HG03103 (cell line): ENCODE measurements around the gene CYS1.
A peak's percentile ranks its signal among the peaks of the same experiment; 100 is the strongest.
"Not testable (repeated sequence)": the region's sequence is repeated elsewhere in the genome, so short reads cannot be mapped to it uniquely, and the experiment has no call there.

Source experiments
- ATAC-seq: cut with Tn5 transposase; IDR thresholded peaks from one replicate; pipeline ENCODE4 v1.9.1; 2021; ENCODE audit warnings: low read depth; ENCODE audit not compliant: unreplicated experiment

CYS1 gene, protein sequence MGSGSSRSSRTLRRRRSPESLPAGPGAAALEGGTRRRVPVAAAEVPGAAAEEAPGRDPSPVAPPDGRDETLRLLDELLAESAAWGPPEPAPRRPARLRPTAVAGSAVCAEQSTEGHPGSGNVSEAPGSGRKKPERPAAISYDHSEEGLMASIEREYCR

DNA sequence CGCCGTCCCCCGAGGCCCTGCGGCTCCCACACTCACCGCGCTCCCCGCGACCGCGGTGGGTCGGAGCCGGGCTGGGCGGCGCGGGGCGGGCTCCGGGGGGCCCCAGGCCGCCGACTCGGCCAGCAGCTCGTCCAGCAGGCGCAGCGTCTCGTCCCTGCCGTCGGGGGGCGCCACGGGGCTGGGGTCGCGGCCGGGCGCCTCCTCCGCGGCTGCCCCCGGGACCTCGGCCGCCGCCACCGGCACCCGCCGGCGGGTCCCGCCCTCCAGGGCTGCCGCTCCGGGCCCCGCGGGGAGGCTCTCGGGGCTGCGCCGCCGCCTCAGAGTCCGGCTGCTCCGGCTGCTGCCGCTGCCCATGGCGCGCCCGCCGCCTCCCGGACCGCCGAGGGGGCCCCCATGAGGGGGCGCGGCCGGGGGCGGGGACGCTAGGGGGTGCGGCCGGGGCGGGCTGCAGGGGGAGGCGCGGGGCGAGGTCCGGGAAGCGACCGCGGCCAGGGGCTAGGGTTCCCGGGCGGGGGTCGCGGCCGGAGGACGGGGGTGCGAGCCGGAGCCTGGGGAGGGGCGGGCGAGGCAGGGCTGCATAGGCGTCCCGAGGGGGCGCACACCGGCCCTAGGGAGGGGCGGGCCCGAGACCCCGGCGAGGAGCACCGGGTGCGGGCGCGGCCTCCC, at the start of gene CYS1:
Gene CYS1 (minus strand): TSS at position 542 of the 666 bp plus-strand sequence. CDS start 188 bp downstream, at position 354.
- ATAC-seq, result no peak

DNA sequence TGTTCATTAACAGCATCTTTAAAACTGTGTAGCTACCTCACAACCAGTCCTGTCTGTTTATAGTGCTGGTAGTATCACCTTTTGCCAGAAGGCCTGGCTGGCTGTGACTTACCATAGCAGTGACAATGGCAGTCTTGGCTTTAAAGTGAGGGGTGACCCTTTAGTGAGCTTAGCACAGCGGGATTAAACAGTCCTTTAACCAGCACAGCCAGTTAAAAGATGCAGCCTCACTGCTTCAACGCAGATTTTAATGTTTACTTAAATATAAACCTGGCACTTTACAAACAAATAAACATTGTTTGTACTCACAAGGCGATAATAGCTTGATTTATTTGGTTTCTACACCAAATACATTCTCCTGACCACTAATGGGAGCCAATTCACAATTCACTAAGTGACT, 49.3 kb upstream of the CYS1 start:
- ATAC-seq, result no peak

DNA sequence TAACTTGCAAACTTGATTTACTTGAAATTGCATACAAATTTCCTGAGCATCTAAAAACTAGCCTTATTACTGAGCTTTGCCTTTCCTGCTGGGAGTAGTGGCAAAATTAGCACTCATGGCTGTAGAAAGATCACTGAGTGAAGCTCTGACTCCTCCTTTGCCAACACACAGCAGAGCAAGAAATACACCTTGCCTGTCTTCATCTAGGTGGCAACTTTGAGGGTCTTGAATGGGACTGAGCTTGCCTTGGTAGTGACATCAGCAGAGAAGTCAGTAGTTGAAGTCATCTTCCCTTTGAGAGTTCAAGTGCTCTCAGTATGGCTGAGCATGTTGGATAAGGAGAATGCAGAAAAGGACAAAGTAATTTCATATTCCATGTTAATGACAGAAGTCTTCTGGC, 48.2 kb upstream of the CYS1 start:
- ATAC-seq, result no peak

DNA sequence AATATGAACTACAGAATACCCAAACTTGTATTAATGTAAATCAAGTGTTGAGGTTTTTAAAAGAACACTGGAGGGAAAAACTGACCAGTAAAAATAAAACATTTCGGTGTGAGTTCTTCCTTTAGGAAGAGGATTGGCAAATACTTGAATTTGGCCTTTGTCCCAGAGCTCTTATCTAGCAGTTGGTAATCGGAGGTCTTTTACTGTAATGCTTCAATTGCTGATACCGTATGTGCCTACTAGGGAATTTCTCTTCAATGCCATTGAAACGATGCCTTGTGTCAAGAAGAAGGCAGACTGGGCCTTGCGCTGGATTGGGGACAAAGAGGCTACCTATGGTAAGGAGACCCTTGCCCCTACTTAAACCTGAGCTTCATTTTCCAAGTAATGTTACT, 46.4 kb upstream of the CYS1 start:
- no peak for ATAC-seq

DNA sequence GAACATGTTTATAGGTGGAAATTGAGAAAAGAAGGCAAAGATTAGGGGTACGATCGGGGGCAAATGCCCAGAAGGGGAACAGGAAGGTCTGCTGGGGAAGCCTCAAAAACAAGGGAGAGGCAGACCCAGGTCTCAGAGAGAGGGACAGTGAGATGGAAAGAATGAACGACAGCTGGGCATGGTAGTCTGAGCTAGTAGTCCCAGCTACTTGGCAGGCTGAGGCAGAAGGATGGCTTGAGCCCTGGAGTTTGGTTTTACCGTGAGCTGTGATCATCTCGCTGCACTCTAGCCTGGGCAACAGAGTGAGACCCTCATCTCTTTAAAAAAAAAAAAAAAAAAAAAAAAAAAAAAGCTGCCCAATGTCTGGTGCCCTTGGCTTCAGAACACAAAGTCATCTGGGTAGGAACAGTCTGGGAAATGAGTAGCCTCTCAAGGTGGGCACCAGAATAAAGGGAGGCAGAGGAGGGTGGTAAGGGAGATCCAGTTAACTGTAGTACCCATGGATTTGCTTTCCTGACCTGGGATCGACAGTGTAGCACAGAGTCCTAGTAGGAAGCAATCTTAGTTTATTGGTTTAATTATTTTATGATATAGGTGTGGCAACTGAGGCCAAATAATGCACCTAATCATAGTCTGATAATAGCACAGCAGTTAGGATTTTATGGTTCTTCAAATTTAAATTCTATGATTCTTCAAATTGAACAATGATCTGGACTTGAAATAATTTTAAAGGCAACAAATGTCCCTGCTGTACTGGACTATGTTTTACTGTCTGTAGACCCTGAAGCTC, 45.8 kb upstream of the CYS1 start:
- no peak for ATAC-seq

DNA sequence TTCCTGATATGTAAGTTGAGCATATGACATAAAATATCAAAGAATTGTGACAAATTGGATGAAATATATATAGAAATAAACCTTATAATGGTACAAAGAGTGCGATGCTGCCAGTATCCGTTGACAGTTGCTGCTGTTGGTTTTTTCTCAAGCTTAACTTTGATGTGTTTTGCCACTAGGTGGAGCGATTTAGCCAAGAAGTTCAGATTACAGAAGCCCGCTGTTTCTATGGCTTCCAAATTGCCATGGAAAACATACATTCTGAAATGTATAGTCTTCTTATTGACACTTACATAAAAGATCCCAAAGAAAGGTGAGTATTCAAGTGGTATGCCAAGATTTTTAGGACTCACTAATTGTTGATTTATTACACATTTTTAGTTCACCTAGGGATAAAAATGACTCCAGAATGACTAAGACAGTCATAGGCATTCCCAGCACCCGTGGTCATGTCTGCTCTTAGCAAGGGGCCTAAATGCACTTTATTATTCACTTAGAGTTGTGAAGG, 44.4 kb upstream of the CYS1 start:
- no peak for ATAC-seq

DNA sequence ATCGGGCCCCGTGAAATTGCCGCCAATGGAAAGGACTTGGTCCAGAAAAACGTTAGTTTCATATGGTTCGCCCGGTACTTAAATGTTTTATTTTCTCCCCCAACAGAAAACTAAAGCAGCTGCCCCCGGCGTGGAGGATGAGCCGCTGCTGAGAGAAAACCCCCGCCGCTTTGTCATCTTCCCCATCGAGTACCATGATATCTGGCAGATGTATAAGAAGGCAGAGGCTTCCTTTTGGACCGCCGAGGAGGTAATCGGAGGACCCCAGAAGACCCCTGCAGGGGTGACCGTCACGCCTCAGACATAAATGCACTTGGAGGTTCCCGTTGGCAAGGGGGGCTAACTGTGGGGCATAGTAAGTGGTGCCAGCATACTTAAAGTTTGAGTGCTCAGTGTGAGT, 43.1 kb upstream of the CYS1 start:
- ATAC-seq, result no peak

DNA sequence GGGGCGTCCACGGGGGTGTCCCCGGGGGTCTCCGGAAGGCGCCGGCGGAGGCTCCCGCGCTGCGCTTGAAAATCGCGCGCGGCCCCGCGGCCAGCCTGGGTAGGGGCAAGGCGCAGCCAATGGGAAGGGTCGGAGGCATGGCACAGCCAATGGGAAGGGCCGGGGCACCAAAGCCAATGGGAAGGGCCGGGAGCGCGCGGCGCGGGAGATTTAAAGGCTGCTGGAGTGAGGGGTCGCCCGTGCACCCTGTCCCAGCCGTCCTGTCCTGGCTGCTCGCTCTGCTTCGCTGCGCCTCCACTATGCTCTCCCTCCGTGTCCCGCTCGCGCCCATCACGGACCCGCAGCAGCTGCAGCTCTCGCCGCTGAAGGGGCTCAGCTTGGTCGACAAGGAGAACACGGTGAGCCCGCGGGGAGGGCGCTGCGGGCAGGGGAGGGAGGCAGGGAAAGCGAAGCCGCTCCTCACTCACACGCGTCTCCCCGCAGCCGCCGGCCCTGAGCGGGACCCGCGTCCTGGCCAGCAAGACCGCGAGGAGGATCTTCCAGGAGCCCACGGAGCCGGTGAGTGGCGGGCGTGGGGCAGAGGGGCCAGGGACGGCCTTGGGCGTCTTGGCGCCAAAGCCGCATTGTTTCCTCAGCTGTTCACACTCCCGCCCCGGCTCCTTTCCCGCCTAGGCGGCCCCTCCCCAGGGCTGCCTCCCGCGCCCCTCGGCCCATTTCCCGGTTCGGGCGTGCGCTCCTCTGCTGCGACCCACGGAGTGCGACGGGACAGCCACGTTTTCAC, 42.5 kb upstream of the CYS1 start, which contains the start of gene RRM2:
Gene RRM2 (plus strand): TSS at position 240 of the 781 bp plus-strand sequence. CDS start 60 bp downstream, at position 300.
- peak; percentile 67 for ATAC-seq

DNA sequence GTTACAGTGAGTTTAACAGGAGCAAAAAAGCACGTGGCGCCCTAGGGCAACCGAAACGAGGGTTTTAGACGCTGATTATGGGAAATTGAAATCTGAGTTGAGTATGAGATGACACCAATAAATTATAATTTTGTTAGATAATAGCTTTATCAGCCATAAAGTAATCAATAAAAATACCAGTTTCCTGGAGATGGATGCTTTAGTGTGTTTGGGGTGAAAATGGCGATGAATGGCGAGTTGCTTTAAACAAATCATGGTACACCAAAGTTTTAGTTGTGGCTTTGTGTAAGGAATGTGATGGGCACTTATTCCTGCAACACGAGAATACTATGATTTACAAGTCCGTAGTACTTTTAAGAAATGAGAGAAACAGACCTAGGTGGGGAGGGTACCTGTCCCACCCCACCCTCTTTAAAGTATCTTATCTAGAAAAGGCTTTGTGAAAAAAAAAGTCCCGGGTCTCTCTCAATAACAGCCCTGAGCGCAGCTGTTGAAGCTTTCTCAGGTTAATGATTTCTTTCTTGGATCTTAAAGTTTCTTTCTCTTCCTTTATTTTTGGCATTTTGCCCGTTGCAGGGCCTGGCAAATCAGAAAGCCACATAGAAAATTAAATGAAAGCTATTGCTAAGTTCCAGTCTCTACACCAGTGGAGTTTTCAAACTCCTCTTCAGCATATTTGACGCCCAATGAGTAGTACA, 40.8 kb upstream of the CYS1 start:
- ATAC-seq, result no peak

DNA sequence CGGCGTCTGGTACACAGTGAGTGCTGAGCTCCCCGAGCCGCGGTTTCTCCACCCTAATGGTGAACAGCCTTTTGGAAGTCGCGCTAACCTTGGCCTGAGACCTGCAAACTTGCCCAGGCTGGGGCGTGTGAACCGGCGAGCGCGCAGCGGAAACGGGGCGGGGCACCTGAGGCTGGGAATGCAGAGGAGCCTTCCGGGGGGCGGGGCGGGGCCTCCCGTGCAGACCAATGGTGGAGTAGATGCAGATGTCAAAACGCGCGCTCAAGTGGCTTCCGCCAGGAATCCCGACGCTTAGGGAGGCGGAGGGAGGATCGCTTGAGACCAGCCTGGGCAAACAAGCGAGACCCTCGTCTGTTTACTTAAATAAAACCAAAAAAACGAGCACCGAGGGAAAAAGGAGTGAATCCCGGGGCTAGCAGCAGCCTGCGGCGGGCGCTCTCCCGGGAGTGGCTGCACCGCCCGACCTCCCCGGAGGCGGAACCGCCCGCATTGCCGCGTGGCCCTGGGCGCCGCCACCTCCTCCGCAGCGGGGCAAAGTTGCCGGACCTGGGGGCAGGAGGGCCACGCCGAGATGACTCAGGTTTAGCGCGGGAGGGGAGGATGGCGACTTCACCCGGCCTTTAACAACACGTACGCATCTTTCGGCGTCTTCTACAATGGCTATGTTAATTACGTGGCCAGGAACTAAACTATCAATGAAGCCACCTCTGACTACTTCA, 40.1 kb upstream of the CYS1 start:
- peak; percentile 44 for ATAC-seq

DNA sequence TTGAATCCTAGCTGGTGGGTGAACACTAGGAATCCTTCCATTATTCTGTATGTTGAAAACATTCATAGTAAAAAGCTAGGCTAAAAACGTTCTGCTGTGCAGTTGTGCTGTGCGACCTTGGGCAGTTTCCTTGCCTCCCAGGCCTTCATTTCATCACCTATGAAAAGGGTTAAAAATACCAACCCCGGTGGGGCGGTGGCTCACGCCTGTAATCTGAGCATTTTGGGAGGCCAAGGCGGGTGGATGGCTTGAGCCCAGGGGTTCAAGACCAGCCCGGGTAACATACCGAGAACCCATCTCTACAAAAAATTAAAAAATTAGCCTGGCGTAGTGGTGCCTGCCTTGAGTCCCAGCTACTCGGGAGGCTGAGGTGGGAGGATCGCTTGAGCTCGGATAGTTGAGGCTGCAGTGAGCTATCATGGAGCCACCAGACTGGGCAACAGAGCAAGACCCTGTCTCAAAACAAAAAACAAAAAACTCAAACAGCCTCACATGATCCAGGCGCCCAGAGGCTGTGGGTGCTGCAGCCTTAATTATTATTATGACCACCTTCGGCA, 39.5 kb upstream of the CYS1 start:
- ATAC-seq, result no peak

DNA sequence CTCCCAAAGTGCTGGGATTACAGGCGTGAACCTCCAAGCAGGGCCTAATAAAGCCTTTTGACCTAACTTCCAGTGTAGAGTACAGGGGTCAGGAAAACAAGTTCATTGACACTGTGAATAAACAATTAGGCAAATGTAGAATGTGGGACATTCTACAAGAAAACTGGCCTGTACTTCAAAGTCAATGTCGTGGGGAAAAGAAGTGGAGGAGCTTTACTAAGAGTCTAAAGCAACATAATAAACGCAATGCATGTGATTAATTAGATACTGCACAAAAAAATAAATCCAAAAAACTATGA, 38.8 kb upstream of the CYS1 start:
- ATAC-seq, result no peak

DNA sequence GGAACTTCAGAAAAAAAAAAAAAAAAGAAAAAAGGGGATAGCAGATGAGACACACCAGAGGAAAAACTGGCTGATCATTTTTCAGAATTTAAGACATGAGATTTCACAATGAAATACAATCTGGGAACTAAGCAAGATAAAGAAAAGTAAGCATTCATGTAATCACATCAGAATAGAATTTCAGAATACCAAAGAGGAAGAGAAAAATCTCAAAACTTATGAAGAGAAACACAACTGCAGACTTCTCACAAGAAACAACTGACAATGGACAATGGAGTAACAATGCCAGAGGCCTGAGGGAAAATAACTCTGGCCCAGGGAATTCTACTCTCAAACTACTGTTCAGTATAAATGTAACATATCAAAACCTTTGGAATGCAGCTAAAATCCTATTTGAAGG, 29.1 kb upstream of the CYS1 start:
- ATAC-seq, result no peak

DNA sequence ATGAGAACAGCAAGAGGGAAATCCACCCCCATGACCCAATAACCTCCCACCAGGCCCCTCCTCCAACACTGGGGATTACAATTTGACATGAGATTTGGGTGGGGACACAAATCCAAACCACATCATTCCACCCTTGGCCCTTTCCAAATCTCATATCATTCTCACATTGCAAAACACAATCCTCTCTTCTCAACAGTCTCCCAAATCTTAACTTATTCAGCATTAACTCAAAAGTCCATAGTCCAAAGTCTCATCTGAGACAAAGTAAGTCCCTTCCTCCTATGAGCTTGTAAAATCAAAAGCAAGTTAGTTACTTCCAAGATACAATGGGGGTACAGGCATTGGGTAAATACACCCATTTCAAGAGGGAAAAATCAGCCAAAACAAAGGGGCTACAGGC, 24.7 kb upstream of the CYS1 start:
- not testable (repeated sequence) for ATAC-seq

DNA sequence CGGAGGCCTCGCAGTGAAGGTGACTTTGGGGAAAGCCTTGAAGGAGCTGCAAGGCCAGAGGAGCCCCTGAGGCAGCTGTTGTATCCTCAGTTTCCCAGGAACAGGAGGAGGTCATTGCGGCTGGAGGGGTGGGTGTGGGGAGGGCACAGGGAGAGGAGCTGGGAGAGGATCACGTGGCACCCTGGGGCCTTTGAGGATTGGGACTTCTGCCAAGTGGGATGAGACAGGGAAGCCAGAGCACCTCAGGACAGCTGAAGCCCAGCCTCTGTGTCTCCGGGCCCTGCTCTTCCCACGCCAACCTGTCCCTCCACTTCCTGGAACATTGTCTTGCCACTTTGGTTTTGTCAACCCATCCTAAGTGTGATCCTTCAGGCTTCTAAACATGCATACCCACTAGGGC, 23.0 kb upstream of the CYS1 start:
- no peak for ATAC-seq

DNA sequence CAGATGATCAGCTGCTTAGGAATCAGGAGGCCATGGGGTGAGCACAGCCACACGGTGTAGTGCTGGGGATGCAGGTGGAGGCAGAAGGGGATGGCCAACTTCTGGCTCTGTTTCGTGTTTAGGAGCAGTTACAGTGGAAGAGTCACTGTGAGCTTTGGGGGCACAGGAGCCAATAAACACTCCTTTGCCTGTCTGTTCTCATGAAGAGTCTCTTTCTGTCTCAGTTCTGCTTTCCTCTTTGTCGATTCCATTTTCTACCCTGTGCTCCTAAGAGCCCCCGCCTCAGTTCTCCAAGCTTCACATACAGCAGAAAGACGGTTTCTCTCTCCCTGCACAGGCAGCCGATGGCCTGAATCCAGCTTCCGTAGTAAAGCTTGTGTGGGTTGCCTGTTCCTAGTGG, 21.3 kb upstream of the CYS1 start:
- ATAC-seq, result no peak

DNA sequence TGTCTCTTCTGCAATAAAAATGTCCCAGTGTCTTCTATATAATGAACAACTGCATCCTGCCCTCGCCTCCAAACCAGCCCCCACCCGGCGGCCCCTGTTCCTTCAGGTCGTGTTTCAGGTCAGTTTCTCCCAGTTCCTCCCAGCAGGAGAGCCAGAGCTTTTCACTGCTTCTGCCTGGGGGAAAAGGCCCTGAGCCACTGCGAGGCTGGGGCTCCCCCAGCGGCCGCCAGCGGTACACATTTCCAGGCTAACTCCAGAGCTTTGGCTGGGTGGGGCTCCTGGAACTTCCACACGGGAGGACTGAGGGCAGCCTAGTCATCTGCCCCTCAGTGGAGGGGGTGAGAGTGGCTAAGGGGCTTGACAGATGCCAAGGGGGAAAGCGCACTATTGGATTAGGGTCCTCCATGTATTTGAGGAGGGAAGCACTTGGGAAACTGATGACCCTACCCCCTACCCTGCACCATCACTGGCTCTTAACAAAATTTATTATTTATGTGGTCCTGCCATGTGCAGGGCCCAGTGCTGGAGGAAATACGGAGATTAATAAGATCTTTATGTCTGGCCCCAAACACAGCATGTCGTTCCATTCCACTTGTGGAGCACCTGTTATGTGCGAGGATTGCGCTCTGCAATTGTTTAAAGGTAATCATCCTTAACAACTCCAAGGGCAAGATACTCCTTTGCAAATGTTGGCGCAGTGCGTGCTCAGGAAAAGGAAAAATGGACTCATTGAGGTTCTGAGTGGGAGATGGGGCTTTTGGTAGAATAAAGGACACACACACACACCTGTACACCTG, 17.3 kb upstream of the CYS1 start:
- ATAC-seq, result no peak

DNA sequence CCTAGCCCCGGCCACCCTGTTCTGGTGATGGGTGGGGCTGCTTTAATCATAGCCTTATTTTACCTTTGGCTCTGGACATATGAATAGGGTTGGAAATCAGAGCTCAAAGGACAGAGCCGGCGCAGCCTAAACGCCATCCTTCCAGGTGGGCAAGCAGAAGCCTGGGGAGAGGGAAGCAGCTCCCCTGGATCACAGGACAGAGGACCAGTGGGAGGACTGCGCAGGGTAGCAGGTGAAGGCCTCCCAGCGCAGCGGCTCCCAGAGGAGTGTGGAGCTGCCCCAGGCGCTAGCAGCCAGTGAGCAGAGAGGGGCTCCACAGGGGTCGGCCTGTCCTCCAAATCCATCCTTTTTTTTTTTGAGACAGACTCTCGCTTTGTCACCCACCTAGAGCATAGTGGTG, 16.4 kb upstream of the CYS1 start:
- ATAC-seq, result no peak

DNA sequence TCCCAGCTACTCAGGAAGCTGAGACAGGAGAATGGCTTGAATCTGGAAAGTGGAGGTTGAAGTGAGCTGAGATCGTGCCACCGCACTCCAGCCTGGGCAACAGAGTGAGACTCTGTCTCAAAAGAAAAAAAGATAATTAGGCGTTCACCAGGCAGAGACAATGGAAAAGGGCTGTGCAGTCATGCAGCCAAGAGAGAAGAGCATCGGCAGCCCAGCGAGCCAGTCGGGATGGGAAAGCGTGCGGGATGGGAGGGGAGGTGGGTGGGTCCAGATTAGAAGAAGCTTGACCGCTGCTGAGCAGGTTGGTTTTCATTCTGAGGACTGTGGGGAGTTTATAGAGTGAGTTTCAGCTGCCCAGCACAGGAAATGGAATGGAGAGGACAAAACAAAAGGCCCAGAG, 15.0 kb upstream of the CYS1 start:
- ATAC-seq, result no peak
